HFFc6 (cell line): ENCODE measurements around the gene DDX1. TPM values are rescaled to one million over a fixed set of nuclear protein-coding genes. Genes with fewer than 3 reads are reported as not detected.

ENCODE experiments used
- DNase-seq: peaks from one replicate; pipeline ENCODE4 v3.0.0-alpha.2; 2018
- H3K27ac Mint-ChIP-seq: 2 replicates; pipeline ENCODE4 v1.8.0; 2020; ENCODE audit warnings: mild to moderate bottlenecking, mixed read lengths
- H3K27me3 Mint-ChIP-seq: 2 replicates; pipeline ENCODE4 v1.8.0; 2021; ENCODE audit warnings: mild to moderate bottlenecking, moderate library complexity, mixed read lengths; ENCODE audit not compliant: insufficient read depth
- H3K36me3 Mint-ChIP-seq: 2 replicates; pipeline ENCODE4 v1.8.0; 2021; ENCODE audit warnings: low read depth, mixed read lengths
- H3K4me1 Mint-ChIP-seq: 2 replicates; pipeline ENCODE4 v1.8.0; 2020; ENCODE audit warnings: low read depth, mixed read lengths
- H3K4me3 Mint-ChIP-seq: 2 replicates; pipeline ENCODE4 v1.8.0; 2020; ENCODE audit warnings: mild to moderate bottlenecking, moderate library complexity, mixed read lengths
- H3K9me3 Mint-ChIP-seq: 2 replicates; pipeline ENCODE4 v1.8.0; 2020; ENCODE audit warnings: mild to moderate bottlenecking, mixed read lengths
- total RNA-seq, 6 experiments: library from RNA; stranded (reverse); fragmentation: NEBNext Ultra II Directional; extraction: Animal tissue kit (Norgen Biotek cat#: 25700); gene quantifications; 2 replicates in 1 of 6; 3 replicates in 5 of 6; pipeline ENCODE4 v1.2.3, GENCODE V29; 2021
- TF ChIP-seq, protein P1 (sequence below): fragments of 200-600 bp; sonication (generic); IDR thresholded peaks from 2 replicates; pipeline ENCODE4 v1.5.0; 2021; ENCODE audit warnings: antibody characterized with exemption, mild to moderate bottlenecking

Gene DDX1
- total RNA-seq, 6 experiments from 2014 or later, result 111 to 123 (median 113) TPM

DNA sequence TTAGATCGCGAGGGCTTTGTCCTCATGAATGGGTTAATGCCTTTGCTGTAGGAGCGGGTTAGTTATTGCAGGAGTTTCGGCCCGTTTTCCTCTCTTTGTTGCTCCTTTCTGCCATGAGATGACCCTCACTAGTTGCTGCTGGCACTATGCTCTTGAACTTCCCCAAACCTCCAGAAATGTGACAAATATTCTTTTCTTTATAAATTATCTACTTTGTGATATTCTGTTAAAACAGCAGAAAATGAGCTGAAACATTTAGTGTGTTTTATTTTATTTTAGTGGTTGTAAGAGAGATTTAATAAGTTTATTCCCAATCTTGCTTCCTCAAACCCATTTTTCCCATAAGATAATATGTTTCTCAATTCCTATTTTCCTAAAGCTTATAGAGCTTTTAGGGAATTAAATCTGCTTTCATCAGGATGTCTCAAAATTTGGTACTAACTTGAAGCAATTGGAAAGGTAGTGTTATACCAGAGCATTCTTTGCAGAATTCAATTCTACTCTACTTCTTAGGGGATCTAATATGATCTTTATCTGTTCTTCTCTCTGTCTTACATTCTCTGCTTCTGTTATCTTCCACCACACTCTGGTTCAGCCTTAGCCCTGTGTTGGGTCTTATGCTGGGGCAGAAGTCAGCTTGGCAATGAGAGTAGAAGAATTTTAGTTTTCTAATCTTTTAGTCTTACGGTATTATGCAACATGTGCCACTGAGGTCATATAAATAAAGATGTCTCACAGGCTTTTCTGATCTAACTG lies 23.1 kb downstream of the DDX1 start:
- Mint-ChIP-seq H3K27ac (no peak overlapping the region), H3K36me3 (peaks cover 21% of the 10 kb centered on the region), H3K4me1 (peaks cover 6% of the 10 kb centered on the region; the same call in 1 of the 2 replicates), H3K9me3 (no peaks in the 10 kb centered on the region), H3K4me3 (no peak overlapping the region), H3K27me3 (peaks cover 3% of the 10 kb centered on the region; the same call in 1 of the 2 replicates)
- DNase-seq, result no peak
- TF ChIP-seq, protein P1, sequence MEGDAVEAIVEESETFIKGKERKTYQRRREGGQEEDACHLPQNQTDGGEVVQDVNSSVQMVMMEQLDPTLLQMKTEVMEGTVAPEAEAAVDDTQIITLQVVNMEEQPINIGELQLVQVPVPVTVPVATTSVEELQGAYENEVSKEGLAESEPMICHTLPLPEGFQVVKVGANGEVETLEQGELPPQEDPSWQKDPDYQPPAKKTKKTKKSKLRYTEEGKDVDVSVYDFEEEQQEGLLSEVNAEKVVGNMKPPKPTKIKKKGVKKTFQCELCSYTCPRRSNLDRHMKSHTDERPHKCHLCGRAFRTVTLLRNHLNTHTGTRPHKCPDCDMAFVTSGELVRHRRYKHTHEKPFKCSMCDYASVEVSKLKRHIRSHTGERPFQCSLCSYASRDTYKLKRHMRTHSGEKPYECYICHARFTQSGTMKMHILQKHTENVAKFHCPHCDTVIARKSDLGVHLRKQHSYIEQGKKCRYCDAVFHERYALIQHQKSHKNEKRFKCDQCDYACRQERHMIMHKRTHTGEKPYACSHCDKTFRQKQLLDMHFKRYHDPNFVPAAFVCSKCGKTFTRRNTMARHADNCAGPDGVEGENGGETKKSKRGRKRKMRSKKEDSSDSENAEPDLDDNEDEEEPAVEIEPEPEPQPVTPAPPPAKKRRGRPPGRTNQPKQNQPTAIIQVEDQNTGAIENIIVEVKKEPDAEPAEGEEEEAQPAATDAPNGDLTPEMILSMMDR, result no peak

- Mint-ChIP-seq H3K36me3 (peaks cover 15% of the 10 kb centered on the region), H3K4me3 (no peak overlapping the region), H3K4me1 (peaks cover 6% of the 10 kb centered on the region; the same call in 1 of the 2 replicates), H3K27ac (no peak overlapping the region), H3K27me3 (peaks cover 3% of the 10 kb centered on the region; the same call in 1 of the 2 replicates), H3K9me3 (no peaks in the 10 kb centered on the region)
- TF ChIP-seq, protein P1, result no peak
- no peak for DNase-seq
Measured at GRCh38 chr2:15615301-15615920, 23.7 kb downstream of the DDX1 start.

DNA sequence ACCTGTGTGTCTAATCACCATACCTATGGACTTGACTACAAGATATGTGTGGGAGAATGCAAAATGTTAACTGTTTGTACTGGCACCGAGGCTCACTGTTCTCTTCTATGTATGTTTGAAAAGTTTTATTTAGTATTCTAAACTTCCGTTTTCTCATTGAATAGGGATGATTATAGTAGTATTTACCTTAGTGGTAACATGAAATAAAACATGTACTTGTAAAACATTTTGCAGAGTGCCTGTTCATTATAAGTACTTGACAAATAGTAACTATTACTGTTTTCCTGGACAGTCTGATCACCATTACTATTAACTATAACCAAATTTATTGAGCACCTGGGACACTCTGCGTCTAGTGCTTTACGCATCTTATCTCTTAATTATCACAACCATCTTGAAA lies 24.8 kb downstream of the DDX1 start:
- Mint-ChIP-seq H3K9me3 (no peaks in the 10 kb centered on the region), H3K27ac (no peak overlapping the region), H3K4me3 (no peak overlapping the region), H3K4me1 (peaks cover 6% of the 10 kb centered on the region; the same call in 1 of the 2 replicates), H3K36me3 (peaks cover 18% of the 10 kb centered on the region), H3K27me3 (peaks cover 3% of the 10 kb centered on the region; the same call in 1 of the 2 replicates)
- DNase-seq, result no peak
- TF ChIP-seq, protein P1, result no peak

- H3K4me1 Mint-ChIP-seq, result peaks cover 6% of the 10 kb centered on the region; the same call in 1 of the 2 replicates
- H3K4me3 Mint-ChIP-seq, result no peak overlapping the region
- DNase-seq, result no peak
- H3K27ac Mint-ChIP-seq, result no peak overlapping the region
- no peaks in the 10 kb centered on the region for H3K9me3 Mint-ChIP-seq
- TF ChIP-seq, protein P1, result no peak
- H3K27me3 Mint-ChIP-seq, result peaks cover 3% of the 10 kb centered on the region; the same call in 1 of the 2 replicates
- peaks cover 18% of the 10 kb centered on the region for H3K36me3 Mint-ChIP-seq
Measured at GRCh38 chr2:15616850-15617777, 25.4 kb downstream of the DDX1 start.

DNA sequence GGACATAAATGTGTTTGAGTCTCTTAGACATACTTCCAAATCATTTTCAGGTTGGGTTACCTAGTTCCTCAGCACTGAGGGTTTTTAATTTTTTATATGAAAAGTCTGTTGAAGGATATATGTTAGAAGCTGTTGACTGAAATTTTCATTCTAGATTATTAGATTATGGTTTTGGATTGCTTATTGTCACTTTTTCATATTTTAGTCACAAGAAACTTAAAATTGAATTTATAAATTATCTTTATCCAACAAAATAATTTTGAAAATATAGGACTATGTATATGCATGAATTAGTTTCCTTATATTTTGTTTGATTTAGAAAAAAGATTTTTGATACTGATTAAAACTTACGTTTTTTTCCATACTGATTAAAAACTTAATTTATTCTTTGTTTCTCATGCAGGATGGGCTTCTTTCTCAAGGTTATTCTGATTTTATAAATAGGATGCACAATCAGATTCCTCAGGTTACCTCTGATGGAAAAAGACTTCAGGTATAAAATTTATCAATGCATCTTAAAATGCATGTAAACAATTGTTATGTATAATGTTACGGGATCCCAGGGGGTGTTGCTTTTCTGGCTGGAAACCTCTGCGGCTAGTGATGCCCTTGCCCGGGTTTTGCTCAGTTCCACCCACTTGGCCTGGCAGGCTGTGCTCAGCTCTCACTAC lies 26.2 kb downstream of the DDX1 start:
- DNase-seq, result no peak
- Mint-ChIP-seq H3K4me3 (no peak overlapping the region), H3K27me3 (peaks cover 3% of the 10 kb centered on the region; the same call in 1 of the 2 replicates), H3K4me1 (peaks cover 6% of the 10 kb centered on the region; the same call in 1 of the 2 replicates), H3K36me3 (peaks cover 25% of the 10 kb centered on the region), H3K9me3 (no peaks in the 10 kb centered on the region), H3K27ac (no peak overlapping the region)
- TF ChIP-seq, protein P1, result no peak
